T47D (cell line): Measurements from ENCODE around the gene HSPB8.
A peak's percentile ranks its signal among the peaks of the same experiment; 100 is the strongest.
"Not testable (repeated sequence)": the region's sequence is repeated elsewhere in the genome, so short reads cannot be mapped to it uniquely, and the experiment has no call there.

ENCODE experiments used
- DNase-seq, 2 experiments: peaks; one replicate each; pipeline versions ENCODE4 v3.0.0 to v3.0.0-alpha.2; 2011 to 2012; ENCODE audit warnings: low read depth in 1 of 2, low spot score in 1 of 2
- JUND ChIP-seq: IDR thresholded peaks from 2 replicates; pipeline ENCODE4 v1.6.1; 2012; ENCODE audit warnings: low read depth
- in situ Hi-C: cut with HindIII; loops from 2 replicates; pipeline ENCODE4 v1.10.0; 2016; ENCODE audit warnings: low sequenced_read_pairs, low pct_unique_long_range_greater_than_20kb

Gene HSPB8

GRCh38 chr12:119202544-119202943, 23.8 kb downstream of the HSPB8 start:
- no peak for TF ChIP-seq JUND
- DNase-seq: no peak
- in situ Hi-C loops: no loop called here

GRCh38 chr12:119204131-119204530, 25.4 kb downstream of the HSPB8 start:
- in situ Hi-C loops: no loop called here
- no peak for TF ChIP-seq JUND
- no peak for DNase-seq

GRCh38 chr12:119204671-119205285, 26.0 kb downstream of the HSPB8 start:
- in situ Hi-C loops: no loop called here
- TF ChIP-seq JUND: no peak
- DNase-seq: no peak

DNA sequence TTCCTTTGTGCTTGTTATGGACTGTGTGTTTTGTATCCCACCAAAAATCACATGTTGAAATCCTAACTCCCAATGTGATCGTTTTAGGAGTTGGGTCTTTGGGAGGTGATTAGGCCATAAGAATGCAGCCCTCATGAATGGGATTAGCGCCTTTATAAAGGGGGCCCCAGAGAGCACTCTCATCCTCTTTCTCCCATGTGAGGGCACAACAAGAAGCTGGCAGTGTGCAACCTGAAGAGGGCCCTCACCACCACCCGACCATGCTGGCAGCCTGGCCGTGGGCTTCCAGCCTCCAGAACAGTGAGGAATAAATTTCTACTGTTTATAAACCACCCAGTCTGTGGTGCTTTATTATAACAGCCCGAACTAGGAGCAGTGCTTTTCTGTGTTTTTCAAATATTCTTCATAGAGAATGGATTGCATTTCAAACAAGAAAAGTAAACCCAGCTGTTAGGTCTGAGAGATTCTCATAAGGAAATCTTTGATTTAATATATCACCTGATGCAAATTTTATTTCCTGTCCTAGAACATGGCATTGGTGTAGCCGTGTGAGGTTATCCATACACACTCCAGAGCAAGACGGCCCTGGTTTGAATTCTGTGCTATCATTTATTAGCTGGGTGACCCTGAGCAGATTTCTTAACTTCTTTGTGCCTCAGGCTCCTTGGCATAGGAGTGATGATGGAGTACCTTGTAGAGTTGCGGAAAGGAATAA, 27.8 kb downstream of the HSPB8 start:
- in situ Hi-C loops: no loop called here
- no peak for TF ChIP-seq JUND
- DNase-seq: no peak

GRCh38 chr12:119207063-119207560, 28.4 kb downstream of the HSPB8 start:
- no peak for TF ChIP-seq JUND
- peak in 1 of 2 experiments; percentile 20 for DNase-seq
- in situ Hi-C loops: no loop called here

- DNase-seq: peak in 1 of 2 experiments; percentile 78
- TF ChIP-seq JUND: no peak
- in situ Hi-C loops: no loop called here
Observed at GRCh38 chr12:119208626-119209061, 29.9 kb downstream of the HSPB8 start.

DNA sequence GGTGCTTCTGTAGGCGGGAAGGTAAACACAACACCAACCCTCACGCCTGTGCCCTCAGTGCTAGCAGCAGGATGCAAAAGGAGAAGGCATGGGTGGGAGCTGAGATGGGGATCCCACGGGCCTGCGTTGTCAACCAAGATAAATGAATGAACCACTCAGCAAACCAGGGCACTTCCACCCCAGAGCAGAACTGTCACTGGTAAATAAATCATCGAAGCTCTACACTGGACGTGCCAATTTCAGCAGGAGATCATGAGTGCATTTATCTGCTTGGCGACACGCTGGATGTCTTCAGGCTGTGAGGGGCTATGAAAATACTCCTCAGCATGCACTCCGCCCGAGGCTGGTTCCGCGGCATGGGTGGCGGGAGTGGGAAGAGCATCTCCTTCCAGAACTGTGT, 33.2 kb downstream of the HSPB8 start:
- no peak for TF ChIP-seq JUND
- DNase-seq: no peak
- in situ Hi-C loops: no loop called here

DNA sequence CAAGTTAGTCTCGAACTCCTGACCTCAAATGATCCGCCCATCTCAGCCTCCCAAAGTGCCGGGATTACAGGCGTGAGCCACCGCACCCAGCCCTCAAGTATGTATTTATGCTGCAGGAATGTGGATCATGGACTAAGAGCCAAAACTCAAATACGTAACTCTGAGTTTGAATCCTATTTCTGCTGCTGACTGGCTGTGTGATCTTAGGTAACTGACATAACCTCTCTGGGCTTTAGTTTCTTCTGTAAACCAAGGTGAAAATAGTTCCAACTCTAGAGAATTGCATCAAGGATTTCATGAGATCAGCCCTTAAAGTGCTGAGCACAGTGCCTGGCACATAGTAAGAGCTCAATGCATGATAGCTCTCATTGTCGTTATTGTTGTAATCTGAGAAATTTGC, 37.4 kb downstream of the HSPB8 start:
- in situ Hi-C loops: no loop called here
- TF ChIP-seq JUND: no peak
- DNase-seq: no peak

GRCh38 chr12:119218875-119219274, 40.1 kb downstream of the HSPB8 start:
- in situ Hi-C loops, DNase-seq: not testable (repeated sequence)

- in situ Hi-C loops: no loop called here
- DNase-seq: no peak
- TF ChIP-seq JUND: no peak
Observed at GRCh38 chr12:119222222-119222951, 43.7 kb downstream of the HSPB8 start.

GRCh38 chr12:119225454-119225853, 46.7 kb downstream of the HSPB8 start:
- no peak for TF ChIP-seq JUND
- DNase-seq: peak; percentile 27 to 64
- in situ Hi-C loops: no loop called here

GRCh38 chr12:119227292-119227691, 48.6 kb downstream of the HSPB8 start:
- in situ Hi-C loops: no loop called here
- no peak for TF ChIP-seq JUND
- no peak for DNase-seq

DNA sequence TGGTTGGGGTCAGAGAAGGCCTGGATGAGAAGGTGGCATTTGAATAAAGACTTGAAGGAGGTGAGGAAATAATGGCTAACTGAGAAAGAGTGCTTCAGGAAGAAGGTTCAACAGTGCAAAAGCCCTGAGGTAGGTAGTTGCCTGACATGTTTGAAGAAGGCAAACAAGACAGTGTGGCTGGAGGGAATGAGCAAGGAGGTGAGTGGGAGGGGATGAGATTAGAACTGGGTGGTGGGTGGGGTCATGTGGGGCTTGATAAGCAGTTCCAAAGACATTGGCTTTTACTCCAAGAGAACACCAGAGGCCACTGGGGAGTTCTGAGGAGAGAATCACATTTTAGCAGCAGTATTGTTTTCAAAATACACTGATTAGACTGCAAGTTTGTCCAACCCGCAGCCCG, 50.5 kb downstream of the HSPB8 start:
- in situ Hi-C loops: no loop called here
- no peak for TF ChIP-seq JUND
- DNase-seq: no peak
